SK-N-MC (cell line): ENCODE data around the gene BTNL2.

Experiments used
- DNase-seq: peaks from one replicate; pipeline ENCODE4 v3.0.0-alpha.2; 2011; ENCODE audit warnings: low read depth, low spot score
- H3K27ac ChIP-seq: fragments of 200-600 bp; sonication (generic); 2 replicates; pipeline ENCODE4 v1.5.1; 2016; ENCODE audit warnings: mixed run types
- H3K36me3 ChIP-seq: fragments of 200-600 bp; sonication (generic); 2 replicates; pipeline ENCODE4 v1.6.1; 2017; ENCODE audit warnings: antibody characterized with exemption, low read length, mixed read lengths; ENCODE audit not compliant: insufficient read depth
- H3K4me3 ChIP-seq: fragments of 200-600 bp; sonication (generic); 2 replicates; pipeline ENCODE4 v1.5.1; 2016
- H3K9ac ChIP-seq: fragments of 200-600 bp; sonication (generic); 2 replicates; pipeline ENCODE4 v1.8.0; 2017; ENCODE audit warnings: mixed run types, mixed read lengths; ENCODE audit not compliant: insufficient read length
- H3K9me3 ChIP-seq: fragments of 200-600 bp; sonication (generic); 2 replicates; pipeline ENCODE4 v1.6.1; 2017; ENCODE audit warnings: low read depth, mild to moderate bottlenecking, antibody characterized with exemption, low read length, moderate library complexity, mixed read lengths
- EZH2 ChIP-seq: fragments of 200-600 bp; sonication (generic); IDR thresholded peaks from one replicate; pipeline ENCODE4 v1.6.1; 2017; ENCODE audit warnings: antibody characterized with exemption
- FOXP2 ChIP-seq: optimal IDR thresholded peaks from 2 replicates; pipeline ENCODE3; 2011; ENCODE audit warnings: mild to moderate bottlenecking, moderate library complexity; ENCODE audit not compliant: insufficient read depth; ENCODE audit errors: extremely low read length, control extremely low read depth
- POLR2AphosphoS5 ChIP-seq: IDR thresholded peaks from 2 replicates; pipeline ENCODE4 v1.6.1; 2012; ENCODE audit warnings: mild to moderate bottlenecking, low read depth, low read length, borderline replicate concordance

The BTNL2 gene

DNA sequence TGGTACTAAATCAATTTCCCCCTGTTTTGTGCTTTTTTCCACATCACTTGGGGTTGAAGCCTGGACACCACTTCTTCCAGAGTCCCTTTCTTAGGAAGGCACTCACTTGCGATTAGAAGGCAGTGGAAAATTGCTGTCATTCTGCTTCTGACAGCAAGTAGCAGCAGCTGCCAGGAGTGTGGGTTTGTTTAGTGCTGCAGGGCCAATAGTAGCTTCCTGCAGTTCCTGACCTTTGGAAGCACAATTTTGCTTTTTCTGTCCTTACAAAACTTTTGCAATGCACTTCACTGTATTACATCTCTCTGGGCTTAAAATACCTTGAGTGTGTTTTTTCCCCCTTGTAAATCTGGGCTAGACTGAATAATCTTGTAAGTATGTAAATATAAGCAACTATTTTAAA is 20.2 kb upstream of the BTNL2 start:
- no peaks in the 10 kb centered on the region for H3K9me3 ChIP-seq
- H3K9ac ChIP-seq: no peak overlapping the region
- DNase-seq: no peak
- no peak overlapping the region for H3K27ac ChIP-seq
- H3K36me3 ChIP-seq: no peaks in the 10 kb centered on the region
- TF ChIP-seq FOXP2: no peak
- TF ChIP-seq POLR2AphosphoS5: no peak
- no peak for TF ChIP-seq EZH2
- no peak overlapping the region for H3K4me3 ChIP-seq

DNA sequence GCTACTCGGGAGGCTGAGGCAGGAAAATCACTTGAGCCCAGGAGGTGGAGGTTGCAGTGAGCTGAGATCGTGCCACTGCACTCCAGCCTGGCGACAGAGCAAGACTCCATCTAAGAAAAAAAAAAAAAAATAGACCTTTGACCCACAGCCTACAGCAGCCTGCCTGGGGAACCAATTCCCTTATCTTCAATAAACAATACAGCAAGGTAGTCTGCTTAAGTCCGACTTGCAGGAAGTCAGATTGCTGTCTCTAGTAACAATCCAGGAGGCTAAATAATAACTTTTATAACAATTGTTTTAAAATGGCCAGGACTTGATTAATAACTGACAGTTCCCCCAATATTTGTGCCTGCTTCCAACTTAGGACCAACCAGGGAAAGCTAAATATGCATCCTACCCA is 19.4 kb upstream of the BTNL2 start:
- Histone ChIP-seq H3K27ac (no peak overlapping the region), H3K9ac (no peak overlapping the region), H3K9me3 (no peaks in the 10 kb centered on the region), H3K4me3 (no peak overlapping the region), H3K36me3 (no peaks in the 10 kb centered on the region)
- TF ChIP-seq POLR2AphosphoS5 (no peak), EZH2 (no peak), FOXP2 (no peak)
- DNase-seq: no peak

DNA sequence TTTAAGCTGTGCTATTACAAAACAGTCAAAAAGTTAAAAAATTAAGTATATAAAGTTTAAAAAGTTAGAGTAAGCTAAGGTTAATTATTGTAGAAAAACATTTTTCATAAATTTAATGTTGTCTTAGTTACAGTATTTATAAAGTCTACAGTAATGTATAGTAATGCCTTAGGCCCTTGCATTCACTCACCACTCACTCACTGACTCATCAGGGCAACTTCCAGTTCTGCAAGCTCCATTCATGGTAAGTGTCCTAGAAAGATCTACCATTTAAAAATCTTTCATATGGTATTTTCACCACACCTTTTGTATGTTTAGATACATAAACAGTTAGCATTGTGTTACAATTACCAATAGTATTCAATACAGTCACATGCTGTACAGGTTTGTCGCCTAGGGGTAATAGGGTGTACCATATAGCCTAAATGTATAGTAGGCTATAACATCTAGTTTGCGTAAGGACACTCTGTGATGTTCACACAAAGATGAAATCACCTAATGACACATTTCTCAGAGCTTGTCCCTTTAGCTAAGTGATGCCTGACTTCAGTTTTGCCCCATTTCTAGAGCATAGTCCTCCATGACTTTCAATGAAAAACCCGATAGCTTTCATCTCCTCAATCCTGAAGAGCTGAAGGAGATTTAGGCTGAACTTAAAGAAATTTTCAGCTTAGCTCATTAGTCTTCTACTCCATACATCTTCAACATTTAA is 17.8 kb upstream of the BTNL2 start:
- TF ChIP-seq POLR2AphosphoS5: no peak

DNA sequence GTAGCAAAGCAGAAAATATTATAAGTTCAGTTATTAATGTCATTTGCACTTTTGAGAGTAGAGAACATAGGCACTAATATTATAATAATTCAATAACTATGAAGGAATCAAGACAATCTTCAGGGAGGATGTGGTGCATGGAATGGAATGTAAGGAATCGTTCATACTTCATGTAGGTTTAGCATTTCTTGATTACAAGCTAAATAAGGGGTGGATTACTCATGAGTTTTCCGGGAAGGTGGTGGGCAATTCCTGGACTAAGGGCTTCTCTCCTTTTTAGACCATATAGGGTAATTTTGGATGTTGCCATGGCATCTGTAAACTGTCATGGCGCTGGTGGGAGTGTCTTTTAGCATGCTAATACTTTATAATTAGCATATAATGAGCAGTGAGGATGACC is 9.1 kb upstream of the BTNL2 start:
- no peak for TF ChIP-seq EZH2
- no peak for TF ChIP-seq POLR2AphosphoS5
- TF ChIP-seq FOXP2: no peak
- Histone ChIP-seq H3K9me3 (no peaks in the 10 kb centered on the region), H3K36me3 (no peaks in the 10 kb centered on the region), H3K27ac (no peak overlapping the region), H3K4me3 (peak overlapping the region; percentile 74), H3K9ac (peak overlapping the region; percentile 70)
- no peak for DNase-seq

More for the DNA sequence above, 17.8 kb upstream of the BTNL2 start:
- Histone ChIP-seq H3K36me3 (no peaks in the 10 kb centered on the region), H3K4me3 (no peak overlapping the region), H3K9ac (no peak overlapping the region), H3K9me3 (no peaks in the 10 kb centered on the region), H3K27ac (no peak overlapping the region)
- no peak for DNase-seq

DNA sequence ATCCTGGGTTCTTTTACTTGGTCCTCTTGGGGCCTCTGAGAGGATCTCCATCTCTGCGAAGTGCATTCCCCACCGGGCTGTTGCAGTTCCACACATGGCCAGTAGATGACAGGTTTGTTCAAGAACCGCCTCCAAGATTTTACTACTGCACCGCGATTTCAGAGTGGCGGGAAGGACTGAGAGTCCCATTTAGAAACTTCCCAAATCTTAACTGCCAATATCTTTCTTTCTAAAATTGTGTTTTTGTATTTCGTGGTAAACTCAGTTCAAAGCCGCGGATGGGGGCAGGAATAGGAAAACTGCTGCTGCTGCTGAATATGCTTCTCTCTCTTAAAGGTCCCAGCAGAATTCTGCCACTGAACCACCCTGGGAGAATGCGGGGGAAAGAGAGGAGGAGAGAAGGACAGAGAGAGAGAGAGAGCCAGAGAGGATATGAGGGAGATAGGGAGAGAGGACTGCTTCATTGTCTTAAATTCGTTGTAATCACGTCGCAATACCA is 8.6 kb upstream of the BTNL2 start:
- H3K9me3 ChIP-seq: no peaks in the 10 kb centered on the region
- peak overlapping the region; percentile 70 for H3K9ac ChIP-seq
- DNase-seq: peak; percentile 64
- TF ChIP-seq FOXP2: no peak
- no peak for TF ChIP-seq EZH2
- no peak for TF ChIP-seq POLR2AphosphoS5
- no peaks in the 10 kb centered on the region for H3K36me3 ChIP-seq
- H3K4me3 ChIP-seq: peak overlapping the region; percentile 74
- H3K27ac ChIP-seq: no peak overlapping the region

DNA sequence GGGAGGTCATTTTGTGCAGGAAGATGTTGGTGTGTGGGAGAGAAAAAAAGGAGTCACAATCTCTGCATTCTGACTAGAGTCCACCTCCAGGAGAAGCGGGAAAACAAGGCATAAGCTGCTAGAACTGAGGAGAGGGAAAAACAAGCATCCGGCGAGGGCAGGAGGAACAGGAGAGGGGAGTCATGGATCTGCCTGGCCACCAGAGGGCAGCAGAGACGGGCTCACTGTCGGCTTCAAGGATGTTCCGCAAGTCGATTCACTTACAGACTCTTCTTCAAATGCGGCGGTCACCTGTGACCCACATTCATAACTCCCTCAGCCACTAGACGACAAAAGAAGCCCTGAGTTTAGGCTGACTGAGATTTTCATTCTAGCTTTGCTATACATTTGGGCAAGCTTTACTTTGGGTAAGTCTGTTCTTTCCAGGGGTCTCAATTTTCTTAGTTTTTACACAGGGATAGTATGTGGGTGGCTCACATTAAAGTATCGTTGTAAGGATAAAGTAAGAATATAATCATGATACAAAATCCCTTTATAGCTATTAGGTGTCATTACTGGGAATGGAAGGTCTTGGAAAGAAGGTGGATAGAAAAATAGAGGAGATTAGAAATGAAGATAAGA is 6.6 kb upstream of the BTNL2 start:
- TF ChIP-seq EZH2 (no peak), FOXP2 (no peak), POLR2AphosphoS5 (no peak)
- Histone ChIP-seq H3K4me3 (no peak overlapping the region), H3K9me3 (no peaks in the 10 kb centered on the region), H3K36me3 (no peaks in the 10 kb centered on the region), H3K9ac (no peak overlapping the region), H3K27ac (no peak overlapping the region)
- DNase-seq: peak; percentile 40

DNA sequence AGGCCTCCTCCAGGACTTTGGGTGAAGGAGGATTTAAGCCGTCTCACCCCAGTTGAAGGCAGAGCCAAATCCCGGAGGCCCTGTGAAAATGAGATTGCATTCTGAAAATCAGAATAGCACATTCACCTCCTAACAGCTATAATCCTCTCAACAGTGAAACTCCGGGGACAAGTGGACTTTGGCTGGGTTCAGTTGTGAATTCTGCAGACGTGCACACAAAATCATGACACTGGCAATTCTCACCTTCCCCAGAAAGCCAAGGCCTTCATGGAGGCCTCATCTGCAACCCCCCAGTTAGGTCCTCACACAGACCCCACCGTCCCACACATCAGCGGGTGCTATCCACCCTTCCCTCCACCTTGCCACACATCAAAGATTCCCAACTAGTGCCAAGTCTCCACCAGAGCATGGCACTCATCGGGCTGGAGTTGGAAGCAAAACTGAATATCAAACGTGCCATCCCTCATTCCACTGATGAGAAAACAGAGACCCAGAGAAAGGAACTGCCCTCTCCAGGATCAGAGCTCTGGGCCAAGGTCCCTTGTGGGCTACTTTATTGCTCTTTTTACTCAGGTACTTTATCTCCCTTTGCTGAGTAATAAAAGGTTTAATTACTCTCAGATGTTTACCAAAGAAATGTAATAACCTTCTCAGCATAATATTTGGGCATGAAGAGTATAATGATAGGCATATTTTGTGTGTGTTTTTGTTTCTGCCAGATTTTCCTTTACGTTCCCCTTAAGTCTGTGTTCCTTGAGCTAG is 4.8 kb upstream of the BTNL2 start:
- H3K27ac ChIP-seq: no peak overlapping the region
- DNase-seq: no peak
- TF ChIP-seq EZH2 (no peak), POLR2AphosphoS5 (no peak), FOXP2 (no peak)
- no peak overlapping the region for H3K9ac ChIP-seq
- no peak overlapping the region for H3K4me3 ChIP-seq
- no peaks in the 10 kb centered on the region for H3K36me3 ChIP-seq
- no peaks in the 10 kb centered on the region for H3K9me3 ChIP-seq

DNA sequence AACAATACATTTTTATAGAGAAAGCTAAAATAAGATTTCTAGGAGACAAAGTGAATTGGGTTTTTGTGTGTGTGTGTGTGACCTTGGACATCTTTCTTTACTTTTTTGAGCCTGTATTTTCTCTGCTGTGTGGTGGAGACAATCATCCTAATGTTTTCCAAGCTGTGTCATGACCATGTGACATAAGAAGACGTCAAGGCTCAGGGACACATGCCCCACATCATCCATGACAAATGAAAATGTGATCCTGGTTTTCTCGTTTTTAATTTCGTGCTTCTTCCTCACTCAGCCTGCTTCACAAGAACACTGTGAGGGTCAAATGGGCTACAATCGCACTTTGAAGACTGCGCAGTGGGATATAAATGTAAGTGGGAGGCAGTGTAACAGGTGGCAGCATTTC is 3.9 kb upstream of the BTNL2 start:
- TF ChIP-seq EZH2: no peak
- no peak for TF ChIP-seq FOXP2
- no peak for TF ChIP-seq POLR2AphosphoS5
- H3K36me3 ChIP-seq: no peaks in the 10 kb centered on the region
- no peaks in the 10 kb centered on the region for H3K9me3 ChIP-seq
- H3K27ac ChIP-seq: no peak overlapping the region
- no peak overlapping the region for H3K4me3 ChIP-seq
- no peak for DNase-seq
- no peak overlapping the region for H3K9ac ChIP-seq
